Neural cell (in vitro differentiated cells): Measurements from ENCODE around the gene DBNDD2. TPM values are rescaled to one million over a fixed set of nuclear protein-coding genes. Genes with fewer than 3 reads are reported as not detected.
A peak's percentile ranks its signal among the peaks of the same experiment; 100 is the strongest.

Experiments used
- H2AFZ ChIP-seq: fragments of 200-600, 300-800 bp; sonication (generic), shearing (Covaris generic); 2 replicates; pipeline ENCODE4 v1.6.0; 2014; ENCODE audit warnings: low read depth, mild to moderate bottlenecking, antibody characterized with exemption, low read length, moderate library complexity
- H3F3A ChIP-seq: fragments of 200-600 bp; shearing (Covaris generic); 2 replicates; pipeline ENCODE4 v1.6.1; 2016; ENCODE audit warnings: mild to moderate bottlenecking, moderate library complexity, mixed read lengths, antibody characterized with exemption, low read length; ENCODE audit not compliant: insufficient read depth, poor library complexity, severe bottlenecking
- H3K27ac ChIP-seq: fragments of 200-600, 300-800 bp; sonication (generic), shearing (Covaris generic); 2 replicates; pipeline ENCODE4 v1.5.1; 2014; ENCODE audit warnings: mild to moderate bottlenecking, low read length, moderate library complexity
- H3K27me3 ChIP-seq: fragments of 300-800, 200-600 bp; sonication (generic), shearing (Covaris generic); 2 replicates; pipeline ENCODE4 v1.6.0; 2014; ENCODE audit warnings: mild to moderate bottlenecking, low read depth, low read length, moderate library complexity; ENCODE audit not compliant: insufficient read depth
- H3K36me3 ChIP-seq: fragments of 300-800, 200-600 bp; sonication (generic), shearing (Covaris generic); 2 replicates; pipeline ENCODE4 v1.5.1; 2014; ENCODE audit warnings: mild to moderate bottlenecking, antibody characterized with exemption, low read length, moderate library complexity; ENCODE audit not compliant: insufficient read depth
- H3K4me2 ChIP-seq: fragments of 300-800, 200-600 bp; sonication (generic), shearing (Covaris generic); 2 replicates; pipeline ENCODE4 v1.6.0; 2014; ENCODE audit warnings: mild to moderate bottlenecking, low read length
- H3K4me3 ChIP-seq: fragments of 300-800, 200-600 bp; sonication (generic), shearing (Covaris generic); 2 replicates; pipeline ENCODE4 v1.5.1; 2014; ENCODE audit warnings: mild to moderate bottlenecking, low read length, moderate library complexity
- H3K79me2 ChIP-seq: fragments of 200-600 bp; shearing (Covaris generic); replicated peaks from 2 replicates; pipeline ENCODE4 v1.6.0; 2014; ENCODE audit warnings: mild to moderate bottlenecking, low read length, moderate library complexity; ENCODE audit not compliant: insufficient read depth
- H3K9ac ChIP-seq: fragments of 300-800, 200-600 bp; sonication (generic), shearing (Covaris generic); 2 replicates; pipeline ENCODE4 v1.6.1; 2016; ENCODE audit warnings: mild to moderate bottlenecking, low read length, mixed read lengths
- H3K9me2 ChIP-seq: fragments of 200-600 bp; shearing (Covaris generic); 2 replicates; pipeline ENCODE4 v1.6.1; 2016; ENCODE audit warnings: mild to moderate bottlenecking, low read length, mixed read lengths; ENCODE audit not compliant: insufficient read depth
- H3K9me3 ChIP-seq: fragments of 200-600, 300-800 bp; sonication (generic), shearing (Covaris generic); 2 replicates; pipeline ENCODE4 v1.6.1; 2016; ENCODE audit warnings: mild to moderate bottlenecking, mixed run types, low read length, moderate library complexity, mixed read lengths
- H4K20me1 ChIP-seq: fragments of 200-600 bp; shearing (Covaris generic); 2 replicates; pipeline ENCODE4 v1.6.1; 2016; ENCODE audit warnings: mild to moderate bottlenecking, mixed run types; ENCODE audit not compliant: insufficient read depth
- CTCF ChIP-seq: fragments of 450-650 bp; IDR thresholded peaks from 2 replicates; pipeline ENCODE4 v1.5.1; 2014; ENCODE audit warnings: antibody characterized with exemption, mild to moderate bottlenecking, moderate library complexity; ENCODE audit not compliant: poor library complexity, severe bottlenecking
- EP300 ChIP-seq: fragments of 450-650 bp; conservative IDR thresholded peaks from 2 replicates; pipeline ENCODE4 v1.6.1; 2014; ENCODE audit warnings: antibody characterized with exemption, mild to moderate bottlenecking, moderate library complexity; ENCODE audit not compliant: poor library complexity, severe bottlenecking
- EZH2 ChIP-seq: fragments of 200-600, 300-800 bp; shearing (Covaris generic), sonication (generic); IDR thresholded peaks from 2 replicates; pipeline ENCODE4 v1.6.1; 2014; ENCODE audit warnings: antibody characterized with exemption, low read length, borderline replicate concordance, mild to moderate bottlenecking; ENCODE audit not compliant: insufficient read depth, poor library complexity, severe bottlenecking
- MXI1 ChIP-seq: fragments of 450-650 bp; conservative IDR thresholded peaks from 2 replicates; pipeline ENCODE4 v1.6.1; 2014; ENCODE audit warnings: antibody characterized with exemption, mild to moderate bottlenecking; ENCODE audit not compliant: poor library complexity, severe bottlenecking
- POLR2AphosphoS5 ChIP-seq: IDR thresholded peaks from 2 replicates; pipeline ENCODE4 v1.6.1; 2012
- RAD21 ChIP-seq: fragments of 450-650 bp; conservative IDR thresholded peaks from 2 replicates; pipeline ENCODE4 v1.6.1; 2014; ENCODE audit warnings: antibody characterized with exemption, mild to moderate bottlenecking, moderate library complexity
- REST ChIP-seq: IDR thresholded peaks from 2 replicates; pipeline ENCODE4 v1.6.1; 2012; ENCODE audit warnings: borderline replicate concordance
- SMC3 ChIP-seq: fragments of 450-650 bp; conservative IDR thresholded peaks from 2 replicates; pipeline ENCODE4 v1.6.1; 2014; ENCODE audit warnings: antibody characterized with exemption, mild to moderate bottlenecking, moderate library complexity; ENCODE audit not compliant: poor library complexity
- TAF1 ChIP-seq: IDR thresholded peaks from 2 replicates; pipeline ENCODE4 v1.6.1; 2012; ENCODE audit warnings: low read depth
- polyA plus RNA-seq: library from polyadenylated mRNA; depleted of rRNA; stranded (reverse); fragments of >200 nt; gene quantifications from 2 replicates; pipeline ENCODE4 v1.2.3, GENCODE V29; 2014

The DBNDD2 gene
- polyA plus RNA-seq, 1 donor from 2014 or later = 9.1 TPM

- Histone ChIP-seq H2AFZ (peak within 1 kb of the TSS; percentile 49), H3K4me3 (peak within 1 kb of the TSS; percentile 97), H3K27ac (peak within 1 kb of the TSS; percentile 94), H4K20me1 (no peaks in the 10 kb centered on the region), H3K36me3 (no peaks in the 10 kb centered on the region), H3K79me2 (peaks cover 28% of the 10 kb centered on the region), H3K27me3 (no peaks in the 10 kb centered on the region), H3F3A (no peaks in the 10 kb centered on the region), H3K9ac (peak within 1 kb of the TSS; percentile 87), H3K9me3 (no peaks in the 10 kb centered on the region), H3K9me2 (no peaks in the 10 kb centered on the region), H3K4me2 (peak within 1 kb of the TSS; percentile 99)
- TF ChIP-seq TAF1 = peak; percentile 79
- no peak for TF ChIP-seq EZH2
- peak; percentile 84 for TF ChIP-seq POLR2AphosphoS5
- TF ChIP-seq SMC3 = peak; percentile 88
- TF ChIP-seq REST = peak; percentile 86
- TF ChIP-seq EP300 = peak; percentile 79
- TF ChIP-seq RAD21 = peak; percentile 94
- TF ChIP-seq CTCF = peak; percentile 100
- peak; percentile 98 for TF ChIP-seq MXI1
Observed at GRCh38 chr20:45362804-45363610, 45.1 kb upstream of the DBNDD2 start, which contains the start of gene SYS1. Gene SYS1, plus strand, starts transcription at chr20:45363156. Its CDS starts 376 bp downstream, at chr20:45363532.

GRCh38 chr20:45363611-45364492 is 44.2 kb upstream of the DBNDD2 start:
- Histone ChIP-seq H3K9me2 (no peaks in the 10 kb centered on the region), H3F3A (no peaks in the 10 kb centered on the region), H3K27me3 (no peaks in the 10 kb centered on the region), H3K4me3 (peak overlapping the region; percentile 97), H3K9me3 (no peaks in the 10 kb centered on the region), H3K79me2 (peaks cover 28% of the 10 kb centered on the region), H3K4me2 (peak overlapping the region; percentile 99), H3K36me3 (no peaks in the 10 kb centered on the region), H3K9ac (peak overlapping the region; percentile 87), H4K20me1 (no peaks in the 10 kb centered on the region), H2AFZ (peak overlapping the region; percentile 49), H3K27ac (peak overlapping the region; percentile 94)
- TF ChIP-seq EZH2 = no peak
- TF ChIP-seq SMC3 = no peak
- TF ChIP-seq MXI1 = peak; percentile 29
- no peak for TF ChIP-seq REST
- TF ChIP-seq TAF1 = peak; percentile 31
